HG02642 (cell line): ENCODE measurements around the gene MTUS2.

ENCODE experiments used
- ATAC-seq: cut with Tn5 transposase; IDR thresholded peaks from one replicate; pipeline ENCODE4 v1.9.1; 2021; ENCODE audit warnings: mild to moderate bottlenecking; ENCODE audit not compliant: unreplicated experiment, poor library complexity

Gene MTUS2

DNA sequence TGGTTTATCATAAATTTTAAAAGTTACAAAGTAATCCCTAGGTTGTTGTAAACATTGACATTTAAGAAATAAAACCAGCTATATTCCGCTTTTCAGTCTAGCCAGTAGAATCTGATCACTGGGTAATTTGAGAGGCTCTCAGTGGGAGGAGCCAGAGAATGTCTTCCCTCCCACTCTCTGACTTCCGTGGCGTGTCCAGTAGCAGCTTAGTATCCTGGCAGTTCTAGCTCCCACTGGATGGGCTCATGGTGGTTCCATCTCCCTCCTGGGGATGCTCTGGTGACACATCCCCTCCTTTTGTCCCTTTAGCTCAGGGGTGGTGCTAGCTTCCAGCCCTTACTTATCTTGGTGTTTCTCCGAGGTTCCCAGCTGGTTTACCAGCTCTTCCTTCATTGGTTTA, 34.5 kb downstream of the MTUS2 start:
- ATAC-seq, result no peak

DNA sequence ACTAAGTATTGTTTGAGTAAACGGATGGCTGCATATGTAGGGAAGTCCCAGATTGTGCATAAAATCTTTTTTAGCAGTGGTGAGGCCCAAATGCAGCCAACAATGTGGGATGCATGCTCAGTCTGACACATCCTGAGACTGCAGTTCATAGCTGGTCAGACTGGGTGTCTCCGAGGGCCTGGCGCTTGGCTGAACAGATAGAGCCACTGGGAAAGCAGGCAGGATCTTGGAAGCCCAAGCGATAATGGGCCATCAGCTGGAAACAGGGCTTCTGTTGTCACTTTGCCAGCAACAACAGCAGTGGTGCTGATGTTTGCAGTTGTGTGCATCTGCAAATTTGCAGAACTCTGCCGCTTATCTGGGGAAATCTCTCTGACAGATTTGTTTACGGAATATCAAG, 36.1 kb downstream of the MTUS2 start:
- ATAC-seq, result no peak

DNA sequence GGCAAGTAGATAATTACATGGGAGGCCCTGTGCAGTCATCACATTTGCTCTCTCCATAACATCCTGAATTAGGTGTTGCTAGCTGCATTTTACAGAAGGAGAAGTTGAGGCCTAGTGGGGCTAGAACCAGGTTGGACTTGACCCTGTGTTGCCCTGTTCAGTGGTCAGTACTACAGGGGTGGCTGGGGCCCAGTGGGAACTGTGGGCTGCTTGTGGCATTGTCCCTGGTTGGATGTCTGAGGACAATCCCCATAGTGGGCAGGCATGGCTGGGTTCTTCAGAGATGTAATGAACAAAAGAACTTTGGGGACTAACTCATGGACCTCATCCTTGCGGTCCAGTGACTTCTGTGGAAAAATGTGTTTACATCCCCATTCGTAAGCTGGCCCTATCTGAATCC, 38.9 kb downstream of the MTUS2 start:
- ATAC-seq, result no peak

DNA sequence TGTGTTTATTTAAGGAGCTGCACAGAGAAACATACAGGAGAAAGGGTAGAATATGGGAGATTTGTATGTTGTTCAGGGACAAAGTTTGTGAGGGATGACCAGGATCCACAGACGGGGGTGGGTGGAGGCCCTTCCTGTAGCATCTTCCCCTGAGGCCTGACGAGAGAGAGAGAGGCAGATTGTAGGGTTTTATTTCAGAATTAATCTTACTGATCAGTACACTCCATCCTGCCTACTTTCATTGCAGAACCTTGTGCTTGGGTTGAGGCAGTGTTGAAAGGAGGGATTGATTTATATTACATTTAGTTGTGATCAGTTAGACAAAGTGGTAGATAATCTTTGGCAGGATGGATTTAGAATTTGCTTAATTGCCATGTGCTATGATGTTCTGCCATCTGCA, 39.6 kb downstream of the MTUS2 start:
- no peak for ATAC-seq

DNA sequence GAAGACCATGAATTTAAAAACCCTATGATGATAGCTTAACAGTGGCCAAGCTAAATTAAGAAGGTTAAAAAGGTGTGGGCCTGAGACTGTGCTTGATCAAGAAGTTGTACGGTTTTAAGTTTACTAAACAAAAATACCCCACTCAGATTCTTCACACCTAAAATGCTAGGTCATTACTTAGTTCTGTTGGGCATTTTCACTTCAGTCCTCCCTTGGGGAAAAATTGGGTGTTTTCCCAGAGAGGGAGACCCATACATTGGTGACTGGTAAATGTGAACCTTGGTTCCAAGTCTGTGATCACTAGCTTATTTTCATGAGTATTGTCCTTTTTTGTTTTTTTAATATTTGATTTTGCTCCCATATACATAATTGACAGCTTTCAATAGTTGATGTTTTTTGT, 44.4 kb downstream of the MTUS2 start:
- ATAC-seq, result no peak

DNA sequence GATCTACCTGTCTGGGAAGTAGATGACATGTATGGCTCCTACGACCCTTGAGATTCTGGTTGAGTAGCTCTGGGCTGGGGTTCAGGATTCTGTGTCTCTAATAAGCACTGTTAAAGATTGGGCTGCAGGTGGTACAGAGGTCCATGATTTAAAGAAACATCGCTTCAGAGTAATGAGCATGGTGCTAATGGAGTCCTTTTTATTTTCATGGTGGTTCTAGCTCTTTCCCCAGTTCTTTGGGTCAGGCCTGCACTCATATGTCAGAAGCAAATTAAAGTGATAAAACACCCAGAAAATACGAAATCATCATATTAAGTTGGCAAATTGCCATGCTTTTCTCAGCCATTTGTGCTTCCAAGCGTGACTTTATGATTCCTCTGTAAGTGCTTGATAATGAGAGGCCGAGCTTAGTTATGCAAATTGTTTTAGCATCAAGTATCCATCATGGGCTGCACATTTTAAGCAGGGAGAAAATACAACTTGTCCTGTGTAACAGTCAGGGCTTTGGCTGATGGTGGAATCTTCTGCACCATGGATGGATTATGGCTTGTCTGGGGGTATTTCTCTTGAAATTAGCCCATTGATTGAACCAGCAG, 45.1 kb downstream of the MTUS2 start:
- ATAC-seq, result no peak

DNA sequence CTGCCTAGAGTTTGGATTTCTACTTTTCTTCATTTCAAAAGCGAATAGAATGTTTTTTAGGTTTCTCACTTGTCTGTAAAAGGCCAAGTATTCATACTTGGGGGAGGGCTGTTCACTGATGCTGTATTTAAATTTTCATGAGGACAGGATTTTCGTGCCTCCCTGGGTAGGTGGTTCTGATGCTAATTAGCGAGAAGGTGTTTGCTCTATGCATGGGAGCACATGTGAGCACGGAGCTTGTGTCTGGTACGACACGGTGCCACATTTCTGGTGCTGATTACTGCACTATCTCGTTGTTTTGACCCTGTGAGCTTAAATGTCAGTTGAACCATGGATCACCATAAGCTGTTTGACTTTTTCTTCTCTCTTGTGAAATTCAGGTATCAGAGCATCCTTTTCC, 45.8 kb downstream of the MTUS2 start:
- ATAC-seq, result no peak

DNA sequence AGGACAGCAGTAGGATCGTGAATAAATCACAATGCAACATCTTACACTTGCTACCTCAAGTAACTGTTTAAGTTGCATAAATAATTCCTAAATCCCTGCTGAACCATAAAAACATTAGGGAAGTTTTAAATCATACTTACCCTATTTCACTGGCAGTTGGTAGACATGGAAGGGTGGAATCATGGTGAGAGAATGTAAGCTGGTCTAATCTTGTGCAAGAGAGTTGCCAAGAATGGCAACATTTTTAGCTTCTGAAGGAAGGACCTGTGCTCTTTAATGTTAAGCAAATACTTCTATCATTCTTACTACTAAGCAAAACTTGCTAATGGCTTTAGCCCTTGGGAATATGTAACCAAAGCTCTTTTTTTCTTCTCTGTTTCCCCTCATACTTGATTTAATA, 46.8 kb downstream of the MTUS2 start:
- no peak for ATAC-seq

DNA sequence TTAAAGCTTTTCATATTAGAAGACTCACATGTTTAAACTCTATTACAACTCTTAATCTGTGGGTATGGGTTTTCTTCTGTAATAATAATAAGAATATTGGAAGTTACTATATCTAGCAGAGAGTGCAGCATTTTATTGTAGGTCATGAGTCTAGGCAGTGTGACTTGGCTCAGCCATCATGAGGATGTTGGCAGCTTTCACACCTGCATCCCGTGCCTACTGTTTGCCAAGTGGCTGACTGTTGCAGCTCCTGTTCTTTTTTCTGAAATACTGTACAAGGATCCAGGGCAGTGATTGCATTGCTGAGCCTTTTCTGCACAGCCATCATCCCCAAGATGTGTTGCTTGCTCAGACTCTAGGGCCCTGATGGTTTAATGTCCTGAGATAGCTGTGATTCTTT, 47.4 kb downstream of the MTUS2 start:
- no peak for ATAC-seq

DNA sequence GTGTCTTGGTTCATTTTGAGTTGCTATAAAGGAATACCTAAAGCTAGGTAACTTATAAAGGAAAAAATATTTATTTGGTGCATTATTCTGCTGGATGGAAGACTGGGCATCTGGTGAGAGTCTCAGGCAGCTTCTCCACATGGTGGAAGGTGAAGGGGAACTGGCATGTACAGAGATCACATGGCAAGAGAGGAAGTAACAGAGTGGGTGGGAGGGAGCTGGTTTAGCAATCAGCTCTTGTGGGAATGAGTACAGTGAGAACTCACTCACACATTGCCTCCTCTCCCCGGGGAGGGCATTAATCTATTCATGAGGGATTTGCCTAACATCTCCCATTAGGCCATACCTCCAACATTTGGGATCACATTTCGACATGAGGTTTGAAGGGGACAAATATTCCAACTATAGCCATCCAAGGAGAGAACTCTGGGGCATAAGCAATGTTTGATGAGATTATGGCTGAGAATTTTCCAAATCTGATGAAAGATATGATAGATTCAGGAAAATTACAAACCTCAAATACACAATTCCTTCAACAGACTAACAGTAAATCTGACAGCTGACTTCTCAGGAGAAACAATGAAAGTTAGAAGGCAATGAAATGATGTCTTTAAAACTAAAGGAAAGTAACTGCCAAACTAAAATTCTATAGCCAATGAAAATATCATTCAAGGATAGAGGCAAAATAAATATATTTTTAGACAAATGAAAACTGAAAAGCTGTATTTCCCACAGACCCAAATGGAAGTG, 52.5 kb downstream of the MTUS2 start:
- no peak for ATAC-seq

DNA sequence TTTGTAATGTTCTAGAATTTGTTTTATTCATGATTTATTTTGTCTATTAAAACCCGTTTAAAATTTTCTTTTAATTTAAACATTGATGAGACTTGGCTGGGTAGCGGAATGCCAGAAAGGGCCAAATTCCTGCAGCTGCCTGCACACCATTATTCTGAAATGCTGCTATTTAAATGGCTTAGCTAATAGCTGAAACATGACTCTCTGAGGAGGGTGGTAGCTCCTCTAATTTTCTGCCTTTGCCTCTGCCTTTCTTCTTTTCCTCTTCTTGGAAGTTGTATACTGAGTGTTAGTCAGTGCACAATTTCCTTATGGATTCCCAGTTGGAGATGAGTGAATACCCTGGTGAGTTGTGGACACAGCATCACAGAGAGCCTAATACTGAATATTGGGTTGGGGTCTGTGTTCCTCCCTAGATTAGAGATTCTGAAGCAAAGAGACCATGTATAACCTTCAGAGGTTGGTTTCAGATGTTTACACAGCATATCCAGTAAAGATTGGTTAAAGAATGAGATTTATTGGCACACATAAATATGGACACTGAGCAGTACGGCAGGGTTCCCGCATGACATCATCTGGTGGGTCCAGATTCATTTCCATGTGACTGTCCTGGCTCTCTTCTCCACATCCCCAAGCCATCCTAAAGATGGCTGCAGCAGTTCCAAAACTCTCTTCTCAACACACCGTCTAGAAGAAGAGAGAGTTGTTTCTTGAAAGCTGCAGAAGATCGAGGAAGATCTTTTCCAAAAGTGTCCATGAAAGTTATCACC, 55.9 kb downstream of the MTUS2 start:
- no peak for ATAC-seq

DNA sequence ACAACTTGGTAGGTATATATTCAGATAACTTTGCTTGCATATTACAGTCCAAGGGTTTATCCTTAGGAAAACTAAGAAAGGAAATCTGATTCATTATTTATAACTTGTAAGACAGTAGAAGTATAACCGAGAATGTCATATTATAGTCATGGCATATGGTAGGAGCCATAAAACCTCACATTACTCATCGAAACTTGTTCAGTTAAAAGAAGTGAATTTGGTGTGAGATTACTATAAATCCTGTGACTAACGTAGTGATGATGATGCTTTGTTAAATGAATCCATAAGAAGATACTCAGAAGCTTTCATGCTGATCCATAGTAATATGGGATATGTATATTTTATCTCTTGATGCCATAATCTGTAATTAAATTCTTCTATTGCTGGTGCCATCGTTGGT, 57.3 kb downstream of the MTUS2 start:
- no peak for ATAC-seq

DNA sequence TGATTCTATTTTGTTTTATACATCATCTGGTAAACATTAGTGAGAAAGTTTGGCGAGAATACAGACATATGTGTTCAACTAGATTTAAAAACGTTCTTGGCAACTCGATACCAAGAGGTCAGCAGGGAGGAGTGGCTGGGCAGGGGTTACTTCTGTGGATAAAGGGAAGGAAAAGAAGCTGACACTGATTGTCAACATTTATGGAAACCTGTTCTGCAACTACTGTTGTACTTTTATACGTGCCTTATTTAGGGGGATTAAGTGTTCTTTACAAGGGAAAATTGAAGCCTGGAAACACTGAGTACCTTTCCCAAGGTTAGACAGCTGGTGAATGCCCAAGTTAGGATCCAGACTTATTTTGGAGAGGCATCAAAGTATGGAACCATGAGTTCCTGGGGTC, 65.0 kb downstream of the MTUS2 start:
- ATAC-seq, result no peak

DNA sequence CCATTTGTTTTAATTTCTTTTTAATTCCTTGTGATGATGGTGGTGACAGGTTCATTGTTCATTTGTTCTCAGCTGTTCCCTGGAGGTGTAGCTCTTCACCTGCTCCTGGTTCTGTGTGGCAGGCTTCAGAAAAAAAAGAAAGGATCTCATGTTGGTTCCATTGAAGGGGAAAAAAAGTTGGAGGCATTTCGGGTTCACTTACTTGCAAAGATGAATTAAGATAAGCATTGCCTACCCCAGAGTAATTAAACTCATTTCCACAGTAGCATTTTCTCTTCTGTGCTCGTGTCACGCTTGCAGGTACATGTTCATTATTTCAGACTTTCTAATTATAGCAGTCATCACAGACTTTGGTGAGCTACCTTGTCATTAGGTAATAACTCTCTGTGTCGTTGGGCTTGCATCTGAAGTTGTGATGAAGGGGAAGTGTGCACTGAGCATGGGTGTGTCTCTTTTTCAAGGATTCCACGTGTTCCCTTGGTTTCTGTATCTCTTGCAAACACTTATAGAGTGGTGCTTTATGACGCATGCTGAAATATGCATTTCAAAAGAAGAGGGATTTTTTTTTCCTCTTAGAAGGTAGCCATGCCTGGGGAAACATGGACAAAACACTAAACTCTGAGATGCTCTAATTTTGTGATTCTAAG, 69.1 kb downstream of the MTUS2 start:
- no peak for ATAC-seq

DNA sequence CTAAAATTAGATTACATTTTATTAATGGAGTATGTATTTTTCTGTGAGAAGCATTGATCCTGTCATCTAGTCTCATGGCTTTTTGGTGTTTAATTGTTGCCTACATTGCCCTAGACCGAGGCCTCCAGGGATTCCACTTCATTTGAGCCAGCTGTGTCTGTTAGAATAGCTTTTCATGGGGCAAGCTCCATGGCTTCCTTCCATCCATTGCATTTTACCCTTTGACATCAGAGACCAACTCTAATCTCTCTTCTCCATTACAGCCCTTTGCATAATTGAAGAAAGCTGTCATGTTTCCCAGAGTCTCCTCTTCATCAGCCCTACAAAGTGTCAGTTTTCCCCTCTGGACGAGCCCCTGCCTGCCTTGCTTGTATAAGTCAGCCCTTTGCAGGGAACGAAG, 70.6 kb downstream of the MTUS2 start:
- no peak for ATAC-seq

DNA sequence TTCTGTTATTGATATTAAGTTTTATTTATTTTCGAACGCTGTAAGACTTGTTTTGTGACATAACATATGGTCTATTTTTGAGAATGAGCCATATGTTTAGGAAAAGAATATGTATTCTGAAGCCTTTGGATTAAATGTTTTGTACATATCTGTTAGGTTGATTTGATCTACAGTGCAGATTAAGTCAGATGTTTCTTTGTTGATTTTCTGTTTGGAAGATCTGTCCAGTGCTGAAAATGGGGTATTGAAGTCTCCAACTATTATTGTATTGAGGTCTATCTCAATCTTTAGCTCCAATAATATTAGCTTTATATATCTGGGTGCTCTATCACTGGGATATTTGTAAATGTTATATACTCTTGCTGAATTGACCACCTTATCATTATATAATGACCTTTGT, 97.9 kb downstream of the MTUS2 start:
- no peak for ATAC-seq

DNA sequence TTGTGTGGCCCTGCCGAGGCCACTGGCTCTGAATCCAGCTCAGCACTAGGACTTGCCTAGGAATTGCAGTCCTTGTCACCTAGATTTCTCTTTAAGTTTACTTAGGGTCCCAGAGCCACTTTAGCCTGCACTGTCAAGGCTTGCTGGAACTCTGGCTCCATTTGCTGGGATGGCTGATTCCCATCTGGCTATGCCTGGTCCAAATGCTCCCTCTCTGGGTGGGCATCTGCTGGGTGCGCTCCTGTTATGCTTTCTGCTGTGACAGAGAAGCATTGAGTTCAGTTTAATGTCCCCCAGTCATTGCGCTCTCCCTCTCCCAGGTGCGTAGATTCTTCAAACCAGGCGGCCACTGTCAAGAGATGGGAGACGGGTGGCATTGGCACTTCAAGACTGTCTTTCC, 102.2 kb downstream of the MTUS2 start:
- no peak for ATAC-seq

DNA sequence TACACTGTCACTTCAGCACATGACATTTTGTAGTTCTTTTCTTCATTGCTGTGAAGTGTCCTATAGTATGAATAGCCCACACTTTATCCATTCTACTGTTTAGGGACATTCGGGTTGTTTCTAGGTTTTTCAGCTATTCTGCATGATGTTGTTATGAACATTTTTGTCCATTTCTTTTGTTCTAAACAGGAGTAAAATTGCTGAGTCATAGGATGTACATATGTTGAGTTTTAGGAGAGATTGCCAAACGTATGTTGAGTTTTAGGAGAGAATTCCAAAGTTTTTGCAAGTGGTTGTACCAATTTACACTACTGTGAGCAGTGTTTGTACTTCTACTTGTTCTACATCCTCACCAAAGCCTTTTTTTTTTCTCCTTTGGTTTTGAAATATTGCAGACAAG, 115.0 kb downstream of the MTUS2 start:
- no peak for ATAC-seq

DNA sequence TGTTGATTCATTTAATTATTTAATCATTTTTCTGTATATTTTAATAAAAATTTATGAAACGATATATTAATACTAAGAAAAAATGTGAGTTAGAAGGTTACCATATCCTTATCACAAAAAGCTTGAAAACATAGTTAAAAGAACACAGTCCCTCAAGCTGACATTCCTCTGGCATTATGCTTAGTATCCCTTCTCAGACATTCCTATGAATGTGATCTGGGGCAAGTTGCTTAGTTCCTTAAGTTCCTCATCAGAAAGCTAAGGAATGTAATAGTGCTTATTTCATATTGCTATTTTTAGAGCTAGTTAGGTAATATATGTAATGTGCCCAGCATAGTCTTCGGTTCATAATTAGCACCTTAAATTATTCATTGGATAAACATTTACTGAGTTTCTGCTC, 122.8 kb downstream of the MTUS2 start:
- ATAC-seq, result no peak

DNA sequence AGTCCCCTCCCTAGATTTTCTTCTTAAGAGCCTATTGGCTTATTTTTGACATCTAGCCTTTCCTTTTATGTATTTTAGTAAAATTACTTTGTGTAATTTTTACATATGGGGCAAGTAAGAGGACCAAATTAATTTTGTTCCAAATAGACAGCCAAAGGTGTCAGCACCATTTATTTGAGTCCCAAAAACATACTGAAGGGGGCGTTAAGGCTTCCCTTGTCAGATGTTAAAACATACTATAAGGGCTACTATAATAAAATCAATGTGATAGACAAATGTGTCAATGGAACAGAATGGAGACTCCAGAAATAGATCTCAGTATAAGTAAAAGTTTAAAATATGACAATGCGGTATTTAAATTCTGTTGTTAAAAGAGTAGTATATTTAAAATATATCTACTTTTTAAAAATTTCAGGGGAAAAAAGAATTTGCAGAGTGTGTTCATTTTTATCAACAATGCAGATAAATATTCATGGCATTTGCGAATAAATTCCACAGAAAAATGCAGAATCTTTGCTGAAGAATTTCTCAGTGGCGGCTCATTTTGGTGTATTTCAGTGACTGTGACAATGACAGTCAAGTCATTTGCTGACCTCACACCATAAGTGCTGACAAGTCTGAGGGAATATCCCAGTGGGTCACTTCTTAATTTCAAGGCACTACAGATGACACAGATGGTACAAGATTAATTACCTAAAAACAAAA, 133.7 kb downstream of the MTUS2 start:
- no peak for ATAC-seq

DNA sequence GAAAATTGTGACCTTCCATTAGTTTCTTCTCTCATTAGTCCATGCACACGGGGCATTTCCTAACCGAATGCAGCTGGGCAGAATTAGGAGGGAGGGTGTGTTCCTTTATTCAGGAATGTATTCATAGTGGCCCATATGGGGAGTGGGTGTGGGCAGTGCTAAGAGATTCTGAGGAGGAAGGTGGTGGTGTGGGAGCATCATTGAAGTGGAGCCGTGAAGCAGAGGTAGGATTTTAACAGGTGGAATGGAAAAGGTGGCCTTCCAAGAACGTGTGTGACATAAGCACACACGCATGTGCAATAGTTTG, 134.2 kb downstream of the MTUS2 start:
- ATAC-seq, result no peak
